Adrenal gland (tissue), 5 donors: ENCODE measurements around the gene UBAC1.

Experiments used
- POLR2A ChIP-seq, 2 donors: fragments of 450-650 bp; IDR thresholded peaks; one replicate each; pipeline ENCODE4 v1.6.1; 2017; ENCODE audit warnings: antibody characterized with exemption in 2 of 2, mild to moderate bottlenecking in 2 of 2, moderate library complexity in 1 of 2
- TF ChIP-seq, protein P1 (sequence below), 6 experiments: fragments of 450-650 bp in 4 of 6; fragments of 200-600 bp in 2 of 6; sonication (generic) in 1 of 6; IDR thresholded peaks; 1 replicate in 5 of 6; 2 replicates in 1 of 6; pipeline versions ENCODE4 v1.5.1 to v1.8.0; 2016 to 2021; ENCODE audit warnings: antibody characterized with exemption in 6 of 6, mild to moderate bottlenecking in 2 of 6, moderate library complexity in 1 of 6
- donor health status: DM: no; HTN: no; CAD: no.

DNA sequence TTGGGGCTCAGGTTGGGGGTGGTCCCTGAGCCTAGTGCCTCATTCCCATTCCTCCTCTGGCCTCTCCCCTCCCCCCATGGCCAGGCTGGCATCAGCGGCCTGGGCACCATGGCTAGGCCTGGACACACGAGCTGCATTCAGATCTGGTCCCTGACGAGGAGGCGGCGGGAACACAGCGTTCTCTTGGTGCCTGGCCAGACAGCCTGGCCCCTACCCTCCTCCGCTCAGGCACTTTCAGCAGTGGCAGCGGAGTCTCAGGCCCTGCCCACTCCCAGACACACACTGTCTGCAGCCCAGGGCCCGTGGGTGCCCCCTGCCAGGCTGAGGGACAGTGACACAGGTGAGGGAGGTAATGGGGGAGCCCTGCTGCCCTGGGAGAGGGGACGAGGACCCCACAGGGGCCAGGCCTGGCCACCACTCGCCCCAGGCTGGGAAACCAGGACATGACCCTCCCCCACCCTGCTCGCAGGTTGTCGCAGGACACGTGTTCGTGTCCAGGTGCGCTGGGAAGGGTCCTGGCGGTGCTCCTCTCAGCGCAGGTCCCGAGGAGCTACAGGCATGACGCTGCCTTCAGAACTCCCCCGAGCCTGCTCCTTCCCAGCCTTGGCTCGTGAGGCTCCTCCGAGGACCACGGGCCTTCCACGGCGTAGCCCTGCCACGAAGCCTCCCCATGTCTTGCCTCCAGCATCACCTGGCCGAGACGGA, 19.9 kb upstream of the UBAC1 start:
- TF ChIP-seq, protein P1, sequence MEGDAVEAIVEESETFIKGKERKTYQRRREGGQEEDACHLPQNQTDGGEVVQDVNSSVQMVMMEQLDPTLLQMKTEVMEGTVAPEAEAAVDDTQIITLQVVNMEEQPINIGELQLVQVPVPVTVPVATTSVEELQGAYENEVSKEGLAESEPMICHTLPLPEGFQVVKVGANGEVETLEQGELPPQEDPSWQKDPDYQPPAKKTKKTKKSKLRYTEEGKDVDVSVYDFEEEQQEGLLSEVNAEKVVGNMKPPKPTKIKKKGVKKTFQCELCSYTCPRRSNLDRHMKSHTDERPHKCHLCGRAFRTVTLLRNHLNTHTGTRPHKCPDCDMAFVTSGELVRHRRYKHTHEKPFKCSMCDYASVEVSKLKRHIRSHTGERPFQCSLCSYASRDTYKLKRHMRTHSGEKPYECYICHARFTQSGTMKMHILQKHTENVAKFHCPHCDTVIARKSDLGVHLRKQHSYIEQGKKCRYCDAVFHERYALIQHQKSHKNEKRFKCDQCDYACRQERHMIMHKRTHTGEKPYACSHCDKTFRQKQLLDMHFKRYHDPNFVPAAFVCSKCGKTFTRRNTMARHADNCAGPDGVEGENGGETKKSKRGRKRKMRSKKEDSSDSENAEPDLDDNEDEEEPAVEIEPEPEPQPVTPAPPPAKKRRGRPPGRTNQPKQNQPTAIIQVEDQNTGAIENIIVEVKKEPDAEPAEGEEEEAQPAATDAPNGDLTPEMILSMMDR (IDR thresholded peaks at IDR 0.05): no peak
- TF ChIP-seq POLR2A (IDR thresholded peaks at IDR 0.05): no peak
